Activated CD8-positive, alpha-beta memory T cell treated with anti-CD3 and anti-CD28 coated beads, Interleukin-2, amount 10 ng/mL, durations not matched to agents 7 days and 5 days (primary cell): ENCODE data around the gene LRRC8C. TPM values are rescaled to one million over a fixed set of nuclear protein-coding genes. Genes with fewer than 3 reads are reported as not detected.

Experiments used
- ATAC-seq: fragments of 150-1000 bp; cut with Tn5 transposase; one replicate; pipeline ENCODE4 v1.10.0; 2021; ENCODE audit warnings: moderate library complexity
- CTCF ChIA-PET: fragments of 350-600 bp; sonication (Branson Sonifier 250); formaldehyde crosslinking; loops from one replicate; lab custom pipeline; 2021; ENCODE audit warnings: antibody characterized with exemption; lab: Charles Lee
- DNase-seq: peaks from one replicate; pipeline ENCODE4 v3.0.0-alpha.2; 2020
- H3K27ac Mint-ChIP-seq: one replicate; pipeline ENCODE4 v1.8.0; 2021; ENCODE audit warnings: mild to moderate bottlenecking, mixed read lengths
- H3K27me3 Mint-ChIP-seq: one replicate; pipeline ENCODE4 v1.8.0; 2021; ENCODE audit warnings: mixed read lengths
- H3K36me3 Mint-ChIP-seq: one replicate; pipeline ENCODE4 v1.8.0; 2021; ENCODE audit warnings: mild to moderate bottlenecking, mixed read lengths
- H3K4me1 Mint-ChIP-seq: one replicate; pipeline ENCODE4 v1.8.0; 2021; ENCODE audit warnings: mixed read lengths
- H3K4me3 Mint-ChIP-seq: one replicate; pipeline ENCODE4 v1.8.0; 2021; ENCODE audit warnings: mild to moderate bottlenecking, moderate library complexity, mixed read lengths
- H3K9me3 Mint-ChIP-seq: one replicate; pipeline ENCODE4 v1.8.0; 2022; ENCODE audit warnings: low read depth, mixed read lengths
- total RNA-seq, 2 experiments: library from RNA; stranded (reverse); gene quantifications; one replicate each; pipeline ENCODE4 v1.2.3, GENCODE V29; 2021

Gene LRRC8C
- total RNA-seq, 2 experiments from 2014 or later, result 43.5 to 44.3 TPM

GRCh38 chr1:89705901-89706699 lies 73.2 kb downstream of the LRRC8C start:
- no peak for ATAC-seq
- H3K27ac Mint-ChIP-seq, result no peak overlapping the region
- H3K4me1 Mint-ChIP-seq, result peaks cover 44% of the 10 kb centered on the region
- H3K36me3 Mint-ChIP-seq, result peaks cover 67% of the 10 kb centered on the region
- no peak overlapping the region for H3K4me3 Mint-ChIP-seq
- no peaks in the 10 kb centered on the region for H3K27me3 Mint-ChIP-seq
- CTCF ChIA-PET, result interaction anchor here (1.0 to 1.1 kb wide), 2 partner anchors 10 to 19 kb away, joined by 3 read pairs; no protein-coding TSS in a partner anchor
- no peak for DNase-seq
- no peaks in the 10 kb centered on the region for H3K9me3 Mint-ChIP-seq

- no peak for ATAC-seq
- H3K4me1 Mint-ChIP-seq, result peaks cover 44% of the 10 kb centered on the region
- H3K27me3 Mint-ChIP-seq, result no peaks in the 10 kb centered on the region
- CTCF ChIA-PET, result interaction anchor here (1.0 to 1.1 kb wide), 2 partner anchors 10 to 18 kb away, joined by 3 read pairs; no protein-coding TSS in a partner anchor
- peak overlapping the region; percentile 36 for H3K27ac Mint-ChIP-seq
- H3K9me3 Mint-ChIP-seq, result no peaks in the 10 kb centered on the region
- no peak for DNase-seq
- no peak overlapping the region for H3K4me3 Mint-ChIP-seq
- peaks cover 67% of the 10 kb centered on the region for H3K36me3 Mint-ChIP-seq
Measured at GRCh38 chr1:89706700-89707012, 73.7 kb downstream of the LRRC8C start.

- Mint-ChIP-seq H3K36me3 (peaks cover 71% of the 10 kb centered on the region), H3K4me3 (no peak overlapping the region), H3K27me3 (no peaks in the 10 kb centered on the region), H3K4me1 (peaks cover 33% of the 10 kb centered on the region), H3K9me3 (no peaks in the 10 kb centered on the region), H3K27ac (no peak overlapping the region)
- CTCF ChIA-PET, result interaction anchor here (0.5 to 1.5 kb wide), 2 partner anchors 54 to 119 kb away, joined by 3 to 4 read pairs; no protein-coding TSS in a partner anchor
- DNase-seq, result no peak
- ATAC-seq, result no peak
Measured at GRCh38 chr1:89708751-89709375, 75.9 kb downstream of the LRRC8C start.

- peaks cover 78% of the 10 kb centered on the region for H3K36me3 Mint-ChIP-seq
- no peaks in the 10 kb centered on the region for H3K27me3 Mint-ChIP-seq
- peaks cover 36% of the 10 kb centered on the region for H3K4me1 Mint-ChIP-seq
- H3K9me3 Mint-ChIP-seq, result no peaks in the 10 kb centered on the region
- H3K27ac Mint-ChIP-seq, result no peak overlapping the region
- ATAC-seq (no peak), DNase-seq (no peak)
- CTCF ChIA-PET, result no interaction called here
- H3K4me3 Mint-ChIP-seq, result no peak overlapping the region
Measured at GRCh38 chr1:89710498-89711139, 77.7 kb downstream of the LRRC8C start.

GRCh38 chr1:89711140-89711778 lies 78.3 kb downstream of the LRRC8C start:
- H3K4me1 Mint-ChIP-seq, result peaks cover 36% of the 10 kb centered on the region
- H3K9me3 Mint-ChIP-seq, result no peaks in the 10 kb centered on the region
- ATAC-seq (no peak), DNase-seq (no peak)
- no peak overlapping the region for H3K4me3 Mint-ChIP-seq
- no peaks in the 10 kb centered on the region for H3K27me3 Mint-ChIP-seq
- H3K36me3 Mint-ChIP-seq, result peaks cover 78% of the 10 kb centered on the region
- CTCF ChIA-PET, result interaction anchor here (1.2 kb wide), 1 partner anchor 52 kb away, joined by 6 read pairs; no protein-coding TSS in a partner anchor
- no peak overlapping the region for H3K27ac Mint-ChIP-seq

GRCh38 chr1:89712420-89712819 lies 79.5 kb downstream of the LRRC8C start:
- Mint-ChIP-seq H3K4me3 (no peak overlapping the region), H3K27me3 (no peaks in the 10 kb centered on the region), H3K4me1 (peaks cover 40% of the 10 kb centered on the region), H3K9me3 (no peaks in the 10 kb centered on the region), H3K36me3 (peaks cover 80% of the 10 kb centered on the region), H3K27ac (peak overlapping the region; percentile 35)
- ATAC-seq (no peak), DNase-seq (no peak)
- CTCF ChIA-PET, result interaction anchor here (0.7 kb wide), 1 partner anchor 53 kb away, joined by 3 read pairs; no protein-coding TSS in a partner anchor

GRCh38 chr1:89715677-89716076 lies 82.8 kb downstream of the LRRC8C start:
- ATAC-seq, result no peak
- H3K9me3 Mint-ChIP-seq, result no peaks in the 10 kb centered on the region
- H3K27me3 Mint-ChIP-seq, result no peaks in the 10 kb centered on the region
- CTCF ChIA-PET, result interaction anchor here (6.6 kb wide), 1 partner anchor 48 kb away, joined by 62 read pairs; no protein-coding TSS in a partner anchor
- H3K36me3 Mint-ChIP-seq, result peaks cover 64% of the 10 kb centered on the region
- peak overlapping the region; percentile 19 for H3K27ac Mint-ChIP-seq
- peaks cover 63% of the 10 kb centered on the region for H3K4me1 Mint-ChIP-seq
- H3K4me3 Mint-ChIP-seq, result no peak overlapping the region
- no peak for DNase-seq

GRCh38 chr1:89719502-89720306 lies 86.8 kb downstream of the LRRC8C start:
- Mint-ChIP-seq H3K4me1 (peaks cover 85% of the 10 kb centered on the region), H3K4me3 (peak overlapping the region; percentile 60), H3K9me3 (peaks cover 2% of the 10 kb centered on the region), H3K36me3 (peaks cover 47% of the 10 kb centered on the region), H3K27me3 (no peaks in the 10 kb centered on the region), H3K27ac (peak overlapping the region; percentile 99)
- DNase-seq (no peak), ATAC-seq (peak; percentile 88)
- CTCF ChIA-PET, result interaction anchor here (0.9 to 6.6 kb wide), 10 partner anchors 9 to 124 kb away, joined by 3 to 62 read pairs (median 5); no protein-coding TSS in a partner anchor

- Mint-ChIP-seq H3K36me3 (peaks cover 40% of the 10 kb centered on the region), H3K9me3 (peaks cover 2% of the 10 kb centered on the region), H3K4me3 (no peak overlapping the region), H3K27me3 (no peaks in the 10 kb centered on the region), H3K27ac (peak overlapping the region; percentile 99), H3K4me1 (peaks cover 90% of the 10 kb centered on the region)
- DNase-seq, result no peak
- no peak for ATAC-seq
- CTCF ChIA-PET, result interaction anchor here (2.3 to 6.6 kb wide), 2 partner anchors 35 to 43 kb away, joined by 8 to 62 read pairs; no protein-coding TSS in a partner anchor
Measured at GRCh38 chr1:89720839-89721238, 87.9 kb downstream of the LRRC8C start.

- peak overlapping the region; percentile 99 for H3K27ac Mint-ChIP-seq
- CTCF ChIA-PET, result interaction anchor here (0.7 to 6.6 kb wide), 4 partner anchors 9 to 63 kb away, joined by 3 to 62 read pairs (median 6); no protein-coding TSS in a partner anchor
- peak overlapping the region; percentile 2 for H3K4me3 Mint-ChIP-seq
- peaks cover 2% of the 10 kb centered on the region for H3K9me3 Mint-ChIP-seq
- peaks cover 93% of the 10 kb centered on the region for H3K4me1 Mint-ChIP-seq
- peak; percentile 59 for ATAC-seq
- peaks cover 42% of the 10 kb centered on the region for H3K36me3 Mint-ChIP-seq
- DNase-seq, result peak; percentile 64
- H3K27me3 Mint-ChIP-seq, result no peaks in the 10 kb centered on the region
Measured at GRCh38 chr1:89721351-89721750, 88.4 kb downstream of the LRRC8C start.

DNA sequence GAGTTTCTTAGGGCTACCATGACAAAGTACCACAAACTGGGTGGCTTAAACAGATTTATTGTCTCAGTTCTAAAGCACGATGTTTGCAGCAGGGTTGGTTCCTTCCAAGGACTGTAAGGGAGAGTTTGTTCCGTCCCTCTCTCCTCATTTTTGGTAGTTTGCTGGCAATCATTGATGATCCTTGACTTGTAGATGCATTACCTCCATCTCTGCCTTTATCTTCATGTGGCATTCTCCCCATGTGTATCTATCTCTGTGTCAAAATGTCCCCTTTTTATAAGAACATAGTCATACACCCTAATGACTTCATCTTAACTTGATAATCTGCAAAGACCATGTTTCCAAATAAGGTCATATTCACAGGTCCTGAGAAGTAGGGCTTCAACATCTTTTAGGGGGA lies 90.2 kb downstream of the LRRC8C start:
- DNase-seq, result no peak
- no peak for ATAC-seq
- no peak overlapping the region for H3K4me3 Mint-ChIP-seq
- H3K36me3 Mint-ChIP-seq, result peaks cover 42% of the 10 kb centered on the region
- CTCF ChIA-PET, result interaction anchor here (2.3 to 4.3 kb wide), 2 partner anchors 34 to 39 kb away, joined by 8 to 26 read pairs; no protein-coding TSS in a partner anchor
- peaks cover 2% of the 10 kb centered on the region for H3K9me3 Mint-ChIP-seq
- H3K27ac Mint-ChIP-seq, result peak overlapping the region; percentile 86
- H3K27me3 Mint-ChIP-seq, result no peaks in the 10 kb centered on the region
- peaks cover 94% of the 10 kb centered on the region for H3K4me1 Mint-ChIP-seq

DNA sequence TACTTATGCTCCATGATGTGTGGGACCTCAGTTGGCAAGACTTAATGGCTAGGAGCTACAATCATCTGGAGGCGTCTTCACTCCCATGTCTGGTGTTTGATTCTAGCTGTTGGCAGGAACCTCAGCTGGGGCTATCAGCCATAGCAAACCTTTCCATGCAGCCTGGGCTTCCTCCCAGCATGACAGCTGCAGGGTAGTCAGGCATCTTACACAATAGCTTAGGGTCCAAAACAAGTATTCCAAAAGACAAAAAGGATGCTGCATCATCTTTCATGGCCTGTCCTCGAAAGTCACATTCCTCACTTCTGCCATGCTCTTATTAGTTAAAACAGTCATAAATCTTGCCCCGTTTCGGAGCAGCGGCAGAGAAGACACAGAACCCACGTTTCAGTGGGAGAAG lies 90.9 kb downstream of the LRRC8C start:
- Mint-ChIP-seq H3K4me1 (peaks cover 94% of the 10 kb centered on the region), H3K27me3 (no peaks in the 10 kb centered on the region), H3K9me3 (peaks cover 2% of the 10 kb centered on the region), H3K27ac (peak overlapping the region; percentile 86), H3K4me3 (no peak overlapping the region), H3K36me3 (peaks cover 45% of the 10 kb centered on the region)
- ATAC-seq (no peak), DNase-seq (no peak)
- CTCF ChIA-PET, result interaction anchor here (0.6 to 4.3 kb wide), 6 partner anchors 16 to 205 kb away, joined by 3 to 26 read pairs (median 4); partner anchors contain the start of gene LRRC8C
